Activated T-cell treated with anti-CD3 and anti-CD28 coated beads for 24 hours (primary cell): ENCODE results near the gene RPH3AL.
"Not testable (repeated sequence)": the region's sequence is repeated elsewhere in the genome, so short reads cannot be mapped to it uniquely, and the experiment has no call there.

ENCODE experiments used
- DNase-seq: peaks from one replicate; pipeline ENCODE4 v3.0.0-alpha.2; 2020; ENCODE audit warnings: low read depth

RPH3AL gene

GRCh38 chr17:224576-224975 is 128.0 kb downstream of the RPH3AL start:
- not testable (repeated sequence) for DNase-seq

GRCh38 chr17:223723-224471 is 128.7 kb downstream of the RPH3AL start:
- DNase-seq = no peak

- no peak for DNase-seq
Measured at GRCh38 chr17:222172-222571, 130.4 kb downstream of the RPH3AL start.

- no peak for DNase-seq
Measured at GRCh38 chr17:219696-220095, 132.9 kb downstream of the RPH3AL start.

- DNase-seq = no peak
Measured at GRCh38 chr17:218432-219110, 134.0 kb downstream of the RPH3AL start.

- DNase-seq = no peak
Measured at GRCh38 chr17:216625-217024, 136.0 kb downstream of the RPH3AL start.

- not testable (repeated sequence) for DNase-seq
Measured at GRCh38 chr17:215563-216478, 136.8 kb downstream of the RPH3AL start.

GRCh38 chr17:214881-215331 is 137.7 kb downstream of the RPH3AL start:
- no peak for DNase-seq

- DNase-seq = no peak
Measured at GRCh38 chr17:213286-214105, 139.1 kb downstream of the RPH3AL start.

- no peak for DNase-seq
Measured at GRCh38 chr17:210402-210801, 142.2 kb downstream of the RPH3AL start.

- no peak for DNase-seq
Measured at GRCh38 chr17:208429-208828, 144.2 kb downstream of the RPH3AL start.

- DNase-seq = no peak
Measured at GRCh38 chr17:207775-208174, 144.8 kb downstream of the RPH3AL start.

- no peak for DNase-seq
Measured at GRCh38 chr17:206941-207560, 145.6 kb downstream of the RPH3AL start.

- not testable (repeated sequence) for DNase-seq
Measured at GRCh38 chr17:206484-206883, 146.1 kb downstream of the RPH3AL start.

GRCh38 chr17:205817-206216 is 146.8 kb downstream of the RPH3AL start:
- no peak for DNase-seq

- DNase-seq = no peak
Measured at GRCh38 chr17:205148-205669, 147.4 kb downstream of the RPH3AL start.

- no peak for DNase-seq
Measured at GRCh38 chr17:204427-205147, 148.0 kb downstream of the RPH3AL start.

GRCh38 chr17:202501-202951 is 150.1 kb downstream of the RPH3AL start:
- no peak for DNase-seq

- not testable (repeated sequence) for DNase-seq
Measured at GRCh38 chr17:201736-202135, 150.9 kb downstream of the RPH3AL start.

- not testable (repeated sequence) for DNase-seq
Measured at GRCh38 chr17:201257-201656, 151.3 kb downstream of the RPH3AL start.
